Progenitor cell of endocrine pancreas (in vitro differentiated cells): Measurements from ENCODE around the gene HTR1E. TPM values are rescaled to one million over a fixed set of nuclear protein-coding genes. Genes with fewer than 3 reads are reported as not detected.
"Not testable (repeated sequence)": the region's sequence is repeated elsewhere in the genome, so short reads cannot be mapped to it uniquely, and the experiment has no call there.

Experiments
- DNase-seq: peaks from one replicate; pipeline ENCODE4 v3.0.0; 2021; ENCODE audit warnings: low spot score; ENCODE audit not compliant: unreplicated experiment
- H3K27ac Mint-ChIP-seq: 2 replicates; pipeline ENCODE4 v1.8.0; 2021; ENCODE audit warnings: mild to moderate bottlenecking, moderate library complexity, mixed read lengths
- H3K27me3 Mint-ChIP-seq: 2 replicates; pipeline ENCODE4 v1.8.0; 2021; ENCODE audit warnings: mixed read lengths
- H3K36me3 Mint-ChIP-seq: 2 replicates; pipeline ENCODE4 v1.8.0; 2022; ENCODE audit warnings: mixed read lengths; ENCODE audit not compliant: insufficient read depth
- H3K4me1 Mint-ChIP-seq: 2 replicates; pipeline ENCODE4 v1.8.0; 2021; ENCODE audit warnings: low read depth, mixed read lengths
- H3K4me3 Mint-ChIP-seq: 2 replicates; pipeline ENCODE4 v1.8.0; 2021; ENCODE audit warnings: low read depth, mild to moderate bottlenecking, moderate library complexity, mixed read lengths
- H3K9me3 Mint-ChIP-seq: 2 replicates; pipeline ENCODE4 v1.8.0; 2021; ENCODE audit warnings: low read depth, mixed read lengths
- long read RNA-seq: library from polyadenylated mRNA; unstranded; transcript quantifications from one replicate; pipeline ENCODE4 v2.0.0, GENCODE V29; 2020
- total RNA-seq: library from RNA; stranded (reverse); gene quantifications from 2 replicates; pipeline ENCODE4 v1.2.1, GENCODE V29; 2021
- TF ChIP-seq, protein P1 (sequence below): fragments of 200-600 bp; sonication (generic); IDR thresholded peaks from one replicate; pipeline ENCODE4 v1.5.0; 2021; ENCODE audit warnings: antibody characterized with exemption, mild to moderate bottlenecking; ENCODE audit not compliant: unreplicated experiment

Gene HTR1E, protein sequence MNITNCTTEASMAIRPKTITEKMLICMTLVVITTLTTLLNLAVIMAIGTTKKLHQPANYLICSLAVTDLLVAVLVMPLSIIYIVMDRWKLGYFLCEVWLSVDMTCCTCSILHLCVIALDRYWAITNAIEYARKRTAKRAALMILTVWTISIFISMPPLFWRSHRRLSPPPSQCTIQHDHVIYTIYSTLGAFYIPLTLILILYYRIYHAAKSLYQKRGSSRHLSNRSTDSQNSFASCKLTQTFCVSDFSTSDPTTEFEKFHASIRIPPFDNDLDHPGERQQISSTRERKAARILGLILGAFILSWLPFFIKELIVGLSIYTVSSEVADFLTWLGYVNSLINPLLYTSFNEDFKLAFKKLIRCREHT
- total RNA-seq: 0.13 TPM in 1 of 2 replicates, not detected in the other
- long read RNA-seq: 0 reads

DNA sequence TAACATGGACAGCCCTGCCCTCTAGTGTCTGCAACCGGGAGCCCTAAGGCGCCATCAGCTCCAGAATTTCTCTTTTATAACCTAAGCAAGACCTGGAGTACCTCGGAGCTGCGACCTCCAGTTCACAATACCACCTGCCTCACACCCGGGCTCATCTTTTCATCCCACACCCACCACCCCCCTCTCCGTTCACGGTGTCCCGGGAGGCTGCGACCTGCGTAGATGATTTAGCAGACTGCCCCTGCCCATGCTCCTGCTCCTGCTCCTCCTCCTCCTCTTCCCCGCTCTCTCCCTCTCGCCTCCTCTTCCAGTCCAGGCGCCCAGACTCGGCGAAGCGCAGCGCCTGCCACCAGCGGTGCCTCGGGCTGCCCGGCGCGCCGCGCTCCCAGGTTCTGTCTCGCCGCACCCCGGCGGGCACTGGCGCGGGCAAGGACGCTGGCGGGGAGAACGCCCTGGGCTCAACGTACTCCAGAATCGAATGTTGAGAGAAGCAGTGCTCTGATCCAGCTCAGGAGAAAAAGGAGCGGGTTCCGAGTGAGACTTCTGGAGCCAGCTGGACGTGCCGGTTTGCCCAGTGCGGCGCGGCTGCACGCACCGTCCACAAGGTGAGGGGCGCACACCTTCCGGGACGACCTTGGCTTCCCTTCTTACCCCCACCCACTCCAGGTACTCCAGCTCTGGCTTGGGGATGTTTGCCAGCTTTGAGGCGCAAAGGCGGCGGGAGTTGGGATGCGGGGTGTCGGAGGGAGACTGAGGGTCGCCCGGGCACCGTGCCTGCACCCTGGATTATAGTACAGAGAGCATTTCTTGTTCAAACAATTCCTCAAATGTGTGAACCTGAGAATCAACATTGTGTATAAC, at the start of gene HTR1E:
TSS of gene HTR1E (plus strand) at position 310 of the 861 bp plus-strand sequence. CDS start 77,807 bp downstream, outside the sequence.
- Mint-ChIP-seq H3K4me1 (peaks cover 6% of the 10 kb centered on the region), H3K27ac (no peak within 1 kb of the TSS), H3K4me3 (peak within 1 kb of the TSS; percentile 76), H3K27me3 (peaks cover 62% of the 10 kb centered on the region), H3K9me3 (no peaks in the 10 kb centered on the region), H3K36me3 (no peaks in the 10 kb centered on the region)
- peak; percentile 71 for DNase-seq
- TF ChIP-seq, protein P1, sequence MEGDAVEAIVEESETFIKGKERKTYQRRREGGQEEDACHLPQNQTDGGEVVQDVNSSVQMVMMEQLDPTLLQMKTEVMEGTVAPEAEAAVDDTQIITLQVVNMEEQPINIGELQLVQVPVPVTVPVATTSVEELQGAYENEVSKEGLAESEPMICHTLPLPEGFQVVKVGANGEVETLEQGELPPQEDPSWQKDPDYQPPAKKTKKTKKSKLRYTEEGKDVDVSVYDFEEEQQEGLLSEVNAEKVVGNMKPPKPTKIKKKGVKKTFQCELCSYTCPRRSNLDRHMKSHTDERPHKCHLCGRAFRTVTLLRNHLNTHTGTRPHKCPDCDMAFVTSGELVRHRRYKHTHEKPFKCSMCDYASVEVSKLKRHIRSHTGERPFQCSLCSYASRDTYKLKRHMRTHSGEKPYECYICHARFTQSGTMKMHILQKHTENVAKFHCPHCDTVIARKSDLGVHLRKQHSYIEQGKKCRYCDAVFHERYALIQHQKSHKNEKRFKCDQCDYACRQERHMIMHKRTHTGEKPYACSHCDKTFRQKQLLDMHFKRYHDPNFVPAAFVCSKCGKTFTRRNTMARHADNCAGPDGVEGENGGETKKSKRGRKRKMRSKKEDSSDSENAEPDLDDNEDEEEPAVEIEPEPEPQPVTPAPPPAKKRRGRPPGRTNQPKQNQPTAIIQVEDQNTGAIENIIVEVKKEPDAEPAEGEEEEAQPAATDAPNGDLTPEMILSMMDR: peak; percentile 90

GRCh38 chr6:86888301-86888700, 49.0 kb upstream of the HTR1E start:
- no peak overlapping the region for H3K4me3 Mint-ChIP-seq
- H3K27me3 Mint-ChIP-seq: no peaks in the 10 kb centered on the region
- H3K27ac Mint-ChIP-seq: no peak overlapping the region
- TF ChIP-seq, protein P1: no peak
- no peaks in the 10 kb centered on the region for H3K4me1 Mint-ChIP-seq
- DNase-seq: no peak
- no peaks in the 10 kb centered on the region for H3K36me3 Mint-ChIP-seq
- H3K9me3 Mint-ChIP-seq: peaks cover 10% of the 10 kb centered on the region

DNA sequence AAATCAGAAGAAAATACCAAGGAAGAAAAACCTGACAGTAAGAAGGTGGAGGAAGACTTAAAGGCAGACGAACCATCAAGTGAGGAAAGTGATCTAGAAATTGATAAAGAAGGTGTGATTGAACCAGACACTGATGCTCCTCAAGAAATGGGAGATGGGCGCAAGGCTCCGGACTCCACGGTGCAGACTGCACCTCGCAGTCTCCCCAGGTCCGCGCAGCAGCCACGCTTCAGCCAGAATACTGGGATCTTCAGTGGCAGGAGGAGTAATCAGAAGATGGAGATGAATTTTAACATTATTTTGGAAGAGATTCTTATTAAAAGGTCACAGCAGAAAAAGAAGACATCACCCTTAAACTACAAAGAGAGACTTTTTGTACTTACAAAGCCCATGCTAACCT, 40.1 kb upstream of the HTR1E start:
- H3K36me3 Mint-ChIP-seq, H3K4me1 Mint-ChIP-seq, DNase-seq, H3K27me3 Mint-ChIP-seq, H3K4me3 Mint-ChIP-seq, H3K27ac Mint-ChIP-seq: not testable (repeated sequence)
- H3K9me3 Mint-ChIP-seq: peaks cover 34% of the 10 kb centered on the region

- TF ChIP-seq, protein P1: no peak
- peaks cover 9% of the 10 kb centered on the region for H3K9me3 Mint-ChIP-seq
- H3K27ac Mint-ChIP-seq: no peak overlapping the region
- H3K36me3 Mint-ChIP-seq: no peaks in the 10 kb centered on the region
- H3K4me1 Mint-ChIP-seq: no peaks in the 10 kb centered on the region
- DNase-seq: no peak
- no peak overlapping the region for H3K4me3 Mint-ChIP-seq
- H3K27me3 Mint-ChIP-seq: no peaks in the 10 kb centered on the region
Measured at GRCh38 chr6:86913795-86914194, 23.5 kb upstream of the HTR1E start.

GRCh38 chr6:86916393-86916792, 20.9 kb upstream of the HTR1E start:
- Mint-ChIP-seq H3K27me3 (no peaks in the 10 kb centered on the region), H3K4me1 (no peaks in the 10 kb centered on the region), H3K27ac (no peak overlapping the region), H3K36me3 (no peaks in the 10 kb centered on the region), H3K9me3 (no peaks in the 10 kb centered on the region), H3K4me3 (no peak overlapping the region)
- TF ChIP-seq, protein P1: no peak
- no peak for DNase-seq

- not testable (repeated sequence) for H3K4me3 Mint-ChIP-seq, H3K4me1 Mint-ChIP-seq, H3K9me3 Mint-ChIP-seq, H3K27me3 Mint-ChIP-seq, H3K36me3 Mint-ChIP-seq, DNase-seq, H3K27ac Mint-ChIP-seq
Measured at GRCh38 chr6:86927138-86927537, 10.2 kb upstream of the HTR1E start.

GRCh38 chr6:86927859-86928258, 9.5 kb upstream of the HTR1E start:
- not testable (repeated sequence) for H3K4me1 Mint-ChIP-seq, H3K9me3 Mint-ChIP-seq

More at GRCh38 chr6:86927859-86928258, 9.5 kb upstream of the HTR1E start:
- not testable (repeated sequence) for H3K36me3 Mint-ChIP-seq, DNase-seq, H3K27me3 Mint-ChIP-seq, H3K4me3 Mint-ChIP-seq
- peak overlapping the region; percentile 29 for H3K27ac Mint-ChIP-seq
